ENCODE data around the gene DNAJC13. TPM values are rescaled to one million over a fixed set of nuclear protein-coding genes. Genes with fewer than 3 reads are reported as not detected.

DNAJC13 gene
- total RNA-seq, 1 experiment from 2014 or later, result 33.0 TPM

- BruUV-seq (replicated peaks), result no TSS peak
- TF ChIP-seq CTCF (IDR thresholded peaks at IDR 0.05; ENCODE audit: unreplicated experiment), result no peak
- Mint-ChIP-seq H3K36me3 (ENCODE audit: insufficient read depth, unreplicated experiment) (no peaks in the 10 kb centered on the region), H3K9me3 (ENCODE audit: unreplicated experiment) (no peaks in the 10 kb centered on the region), H3K27me3 (ENCODE audit: insufficient read depth, unreplicated experiment) (peaks cover 2% of the 10 kb centered on the region), H3K4me3 (ENCODE audit: unreplicated experiment) (no peak overlapping the region), H3K27ac (ENCODE audit: low read depth, unreplicated experiment) (no peak overlapping the region), H3K4me1 (ENCODE audit: insufficient read depth, unreplicated experiment) (no peaks in the 10 kb centered on the region)
- intact Hi-C loops (cut with micrococcal nuclease), result no loop called here
- POLR2A ChIA-PET, result interaction anchor here (4.8 kb wide), 1 partner anchor 12 kb away, joined by 18 read pairs; the partner anchor contains the start of gene DNAJC13
- CTCF ChIA-PET, result interaction anchor here (0.6 to 4.7 kb wide), 5 partner anchors 40 to 77 kb away, joined by 3 to 54 read pairs (median 5); no protein-coding TSS in a partner anchor
- no peak for DNase-seq (ENCODE audit: unreplicated experiment)
Observed at GRCh38 chr3:132405609-132406299, 11.5 kb upstream of the DNAJC13 start.

- no peaks in the 10 kb centered on the region for H3K9me3 Mint-ChIP-seq (ENCODE audit: unreplicated experiment)
- H3K27me3 Mint-ChIP-seq (ENCODE audit: insufficient read depth, unreplicated experiment), result peaks cover 10% of the 10 kb centered on the region
- ChIA-PET CTCF (interaction anchor here (0.6 to 4.7 kb wide), 3 partner anchors 55 to 248 kb away, joined by 3 to 54 read pairs (median 3); no protein-coding TSS in a partner anchor), POLR2A (interaction anchor here (0.6 to 4.8 kb wide), 2 partner anchors 11 to 18 kb away, joined by 3 to 18 read pairs; partner anchors contain the start of gene DNAJC13)
- H3K4me1 Mint-ChIP-seq (ENCODE audit: insufficient read depth, unreplicated experiment), result no peaks in the 10 kb centered on the region
- DNase-seq (ENCODE audit: unreplicated experiment), result no peak
- no TSS peak for BruUV-seq (replicated peaks)
- no peaks in the 10 kb centered on the region for H3K36me3 Mint-ChIP-seq (ENCODE audit: insufficient read depth, unreplicated experiment)
- intact Hi-C loops (cut with micrococcal nuclease), result no loop called here
- no peak overlapping the region for H3K27ac Mint-ChIP-seq (ENCODE audit: low read depth, unreplicated experiment)
- TF ChIP-seq CTCF (IDR thresholded peaks at IDR 0.05; ENCODE audit: unreplicated experiment), result no peak
- no peak overlapping the region for H3K4me3 Mint-ChIP-seq (ENCODE audit: unreplicated experiment)
Observed at GRCh38 chr3:132406587-132406986, 10.7 kb upstream of the DNAJC13 start.

- no peak overlapping the region for H3K4me3 Mint-ChIP-seq (ENCODE audit: unreplicated experiment)
- H3K4me1 Mint-ChIP-seq (ENCODE audit: insufficient read depth, unreplicated experiment), result no peaks in the 10 kb centered on the region
- ChIA-PET CTCF (interaction anchor here (0.6 to 4.7 kb wide), 2 partner anchors 55 to 248 kb away, joined by 3 to 54 read pairs; no protein-coding TSS in a partner anchor), POLR2A (interaction anchor here (0.6 to 4.8 kb wide), 2 partner anchors 10 to 18 kb away, joined by 3 to 18 read pairs; partner anchors contain the start of gene DNAJC13)
- no peak overlapping the region for H3K27ac Mint-ChIP-seq (ENCODE audit: low read depth, unreplicated experiment)
- BruUV-seq (replicated peaks), result no TSS peak
- intact Hi-C loops (cut with micrococcal nuclease), result no loop called here
- DNase-seq (ENCODE audit: unreplicated experiment), result no peak
- H3K27me3 Mint-ChIP-seq (ENCODE audit: insufficient read depth, unreplicated experiment), result peaks cover 10% of the 10 kb centered on the region
- H3K36me3 Mint-ChIP-seq (ENCODE audit: insufficient read depth, unreplicated experiment), result no peaks in the 10 kb centered on the region
- TF ChIP-seq CTCF (IDR thresholded peaks at IDR 0.05; ENCODE audit: unreplicated experiment), result no peak
- no peaks in the 10 kb centered on the region for H3K9me3 Mint-ChIP-seq (ENCODE audit: unreplicated experiment)
Observed at GRCh38 chr3:132407025-132407424, 10.3 kb upstream of the DNAJC13 start.

- peaks cover 5% of the 10 kb centered on the region for H3K4me1 Mint-ChIP-seq (ENCODE audit: insufficient read depth, unreplicated experiment)
- no peak overlapping the region for H3K27ac Mint-ChIP-seq (ENCODE audit: low read depth, unreplicated experiment)
- intact Hi-C loops (cut with micrococcal nuclease), result loop anchor here (5.0 kb wide), 1 partner anchor 227 kb away; no protein-coding TSS in a partner anchor
- peaks cover under 1% of the 10 kb centered on the region for H3K36me3 Mint-ChIP-seq (ENCODE audit: insufficient read depth, unreplicated experiment)
- no peak for DNase-seq (ENCODE audit: unreplicated experiment)
- TF ChIP-seq CTCF (IDR thresholded peaks at IDR 0.05; ENCODE audit: unreplicated experiment), result no peak
- BruUV-seq (replicated peaks), result no TSS peak
- ChIA-PET POLR2A (no interaction called here), CTCF (interaction anchor here (1.6 to 1.7 kb wide), 2 partner anchors 14 to 16 kb away, joined by 5 to 8 read pairs; no protein-coding TSS in a partner anchor)
- no peak overlapping the region for H3K4me3 Mint-ChIP-seq (ENCODE audit: unreplicated experiment)
- H3K9me3 Mint-ChIP-seq (ENCODE audit: unreplicated experiment), result no peaks in the 10 kb centered on the region
- H3K27me3 Mint-ChIP-seq (ENCODE audit: insufficient read depth, unreplicated experiment), result peaks cover 10% of the 10 kb centered on the region
Observed at GRCh38 chr3:132414841-132415240, 2.5 kb upstream of the DNAJC13 start.
